CD14-positive monocyte (primary cell): Measurements from ENCODE around the gene SPRR4. TPM values are rescaled to one million over a fixed set of nuclear protein-coding genes. Genes with fewer than 3 reads are reported as not detected.

Source experiments
- DNase-seq, 3 donors: peaks; one replicate each; pipeline ENCODE4 v3.0.0-alpha.2; 2011 to 2022
- H2AFZ ChIP-seq: 2 replicates; pipeline ENCODE4 v1.6.0; 2012; ENCODE audit warnings: mild to moderate bottlenecking, low read depth, low read length, inconsistent platforms; ENCODE audit not compliant: insufficient read depth, poor library complexity, severe bottlenecking
- H3K27ac ChIP-seq, 2 donors: 1 replicate in 1 of 2; 2 replicates in 1 of 2; pipeline ENCODE4 v1.5.1; 2012 to 2013; ENCODE audit warnings: low read length in 2 of 2, control low read depth in 1 of 2, inconsistent platforms in 1 of 2, low read depth in 1 of 2, mild to moderate bottlenecking in 1 of 2
- H3K27me3 ChIP-seq, 2 donors: one replicate each; pipeline versions ENCODE4 v1.6.0 to v1.6.1; 2011 to 2013; ENCODE audit warnings: low read length in 2 of 2; ENCODE audit not compliant: control insufficient read depth in 2 of 2, insufficient read depth in 2 of 2
- H3K36me3 ChIP-seq, 2 donors: replicated peaks in 1 of 2; 1 replicate in 1 of 2; 2 replicates in 1 of 2; pipeline versions ENCODE4 v1.5.1 to v1.6.1; 2012 to 2013; ENCODE audit warnings: low read length in 2 of 2, control low read depth in 1 of 2, inconsistent platforms in 1 of 2, mild to moderate bottlenecking in 1 of 2; ENCODE audit not compliant: insufficient read depth in 2 of 2, control insufficient read depth in 1 of 2
- H3K4me1 ChIP-seq, 2 donors: 1 replicate in 1 of 2; 2 replicates in 1 of 2; pipeline versions ENCODE4 v1.5.1 to v1.6.1; 2012 to 2013; ENCODE audit warnings: low read length in 2 of 2, control low read depth in 1 of 2, inconsistent platforms in 1 of 2, mild to moderate bottlenecking in 1 of 2, moderate library complexity in 1 of 2; ENCODE audit not compliant: insufficient read depth in 2 of 2, control insufficient read depth in 1 of 2
- H3K4me2 ChIP-seq: replicated peaks from 2 replicates; pipeline ENCODE3; 2012; ENCODE audit warnings: low read length, moderate library complexity, mild to moderate bottlenecking; ENCODE audit not compliant: poor library complexity, severe bottlenecking; ENCODE audit errors: extremely low read depth
- H3K4me3 ChIP-seq, 3 experiments: fragments of 200-600 bp in 1 of 3; sonication (generic) in 1 of 3; replicated peaks in 1 of 3; 1 replicate in 2 of 3; 2 replicates in 1 of 3; pipeline ENCODE4 v1.5.1; 2011 to 2013; ENCODE audit warnings: low read length in 3 of 3, mild to moderate bottlenecking in 3 of 3, control low read depth in 2 of 3, low read depth in 2 of 3, inconsistent platforms in 1 of 3, moderate library complexity in 1 of 3
- H3K79me2 ChIP-seq: 2 replicates; pipeline ENCODE4 v1.6.0; 2012; ENCODE audit warnings: mild to moderate bottlenecking, control low read depth, inconsistent platforms, low read length, moderate library complexity; ENCODE audit not compliant: insufficient read depth
- H3K9ac ChIP-seq: 2 replicates; pipeline ENCODE4 v1.6.0; 2017; ENCODE audit warnings: low read length, mild to moderate bottlenecking; ENCODE audit not compliant: insufficient read depth, poor library complexity, severe bottlenecking
- H3K9me3 ChIP-seq, 2 donors: replicated peaks in 1 of 2; 1 replicate in 1 of 2; 2 replicates in 1 of 2; pipeline versions ENCODE4 v1.5.1 to v1.6.1; 2012 to 2013; ENCODE audit warnings: low read length in 2 of 2, control low read depth in 1 of 2; ENCODE audit not compliant: control insufficient read depth in 1 of 2, insufficient read depth in 1 of 2
- H4K20me1 ChIP-seq: 2 replicates; pipeline ENCODE4 v1.6.0; 2012; ENCODE audit warnings: mild to moderate bottlenecking, low read length, control low read depth, moderate library complexity; ENCODE audit not compliant: insufficient read depth
- H3K27ac Mint-ChIP-seq, 7 donors: one replicate each; pipeline ENCODE4 v1.8.0; 2020; ENCODE audit warnings: mild to moderate bottlenecking in 7 of 7, mixed read lengths in 7 of 7, moderate library complexity in 6 of 7, inconsistent platforms in 2 of 7
- H3K27me3 Mint-ChIP-seq, 3 donors: one replicate each; pipeline ENCODE4 v1.8.0; 2021 to 2022; ENCODE audit warnings: low read depth in 3 of 3, mild to moderate bottlenecking in 3 of 3, mixed read lengths in 3 of 3, moderate library complexity in 3 of 3, inconsistent platforms in 1 of 3
- H3K36me3 Mint-ChIP-seq, 2 donors: one replicate each; pipeline ENCODE4 v1.8.0; 2020; ENCODE audit warnings: mixed read lengths in 2 of 2, inconsistent platforms in 1 of 2, mild to moderate bottlenecking in 1 of 2
- H3K4me1 Mint-ChIP-seq: one replicate; pipeline ENCODE4 v1.8.0; 2020; ENCODE audit warnings: mild to moderate bottlenecking, mixed read lengths
- H3K4me3 Mint-ChIP-seq, 2 donors: one replicate each; pipeline ENCODE4 v1.8.0; 2020; ENCODE audit warnings: mild to moderate bottlenecking in 2 of 2, mixed read lengths in 2 of 2, moderate library complexity in 1 of 2
- H3K9me3 Mint-ChIP-seq, 7 donors: one replicate each; pipeline ENCODE4 v1.8.0; 2020 to 2022; ENCODE audit warnings: mixed read lengths in 7 of 7, mild to moderate bottlenecking in 6 of 7, moderate library complexity in 6 of 7, inconsistent platforms in 2 of 7
- CTCF ChIP-seq: fragments of 200-600 bp; IDR thresholded peaks from one replicate; pipeline ENCODE4 v1.8.0; 2022; ENCODE audit warnings: antibody characterized with exemption, mild to moderate bottlenecking
- WGBS: methylation state at CpG from one replicate; pipeline ENCODE4 v1.1.5; 2013; ENCODE audit warnings: missing lambda C conversion rate; ENCODE audit not compliant: insufficient coverage; 5-methylcytosine and 5-hydroxymethylcytosine counted together
- intact Hi-C, 2 donors: fragments of 100-400 bp; cut with micrococcal nuclease; formaldehyde crosslinking; loops; one replicate each; pipeline versions ENCODE4 v1.15.0 to v1.15.1; 2023
- polyA plus RNA-seq, 3 donors: library from polyadenylated mRNA; depleted of rRNA in 1 of 3; unstranded in 2 of 3; stranded (reverse) in 1 of 3; fragments of 300-500 nt in 2 of 3; fragments of >200 nt in 1 of 3; fragmentation: Illumina TruSeq in 2 of 3; gene quantifications; 1 replicate in 2 of 3; 2 replicates in 1 of 3; pipeline ENCODE4 v1.2.3, GENCODE V29; 2012 to 2021

SPRR4 gene
- polyA plus RNA-seq, 3 donors: not detected

- Mint-ChIP-seq H3K27ac (no peak overlapping the region), H3K27me3 (peaks cover 3 to 8% (median 3%) of the 10 kb centered on the region in 3 donors), H3K36me3 (no peaks in the 10 kb centered on the region), H3K9me3 (peaks cover 0 to 3% (median 1%) of the 10 kb centered on the region in 7 donors), H3K4me1 (no peaks in the 10 kb centered on the region), H3K4me3 (no peak overlapping the region)
- no peak overlapping the region for H3K27ac ChIP-seq
- no CpG with 5 or more reads among the region's 1 CpG for WGBS
- no peaks in the 10 kb centered on the region for H4K20me1 ChIP-seq
- H3K4me1 ChIP-seq: no peaks in the 10 kb centered on the region
- H3K27me3 ChIP-seq: no peaks in the 10 kb centered on the region
- no peak for DNase-seq
- no peak overlapping the region for H3K4me2 ChIP-seq
- H3K9me3 ChIP-seq: no peaks in the 10 kb centered on the region
- H3K36me3 ChIP-seq: no peaks in the 10 kb centered on the region
- H3K4me3 ChIP-seq: no peak overlapping the region
- H3K79me2 ChIP-seq: no peaks in the 10 kb centered on the region
- TF ChIP-seq CTCF: no peak
- intact Hi-C loops: no loop called here
- H2AFZ ChIP-seq: no peak overlapping the region
- no peak overlapping the region for H3K9ac ChIP-seq
Measured at GRCh38 chr1:152940614-152941013, 29.8 kb upstream of the SPRR4 start.

- WGBS: 84% methylated on average over 7 of the region's 8 CpGs
- H3K4me2 ChIP-seq: no peak overlapping the region
Measured at GRCh38 chr1:152941037-152941711, 29.3 kb upstream of the SPRR4 start.

More at GRCh38 chr1:152941037-152941711, 29.3 kb upstream of the SPRR4 start:
- Mint-ChIP-seq H3K27ac (no peak overlapping the region), H3K4me3 (no peak overlapping the region), H3K36me3 (no peaks in the 10 kb centered on the region), H3K4me1 (no peaks in the 10 kb centered on the region), H3K27me3 (peaks cover 2 to 8% (median 3%) of the 10 kb centered on the region in 3 donors), H3K9me3 (peaks cover 0 to 3% (median 1%) of the 10 kb centered on the region in 7 donors)
- H3K4me1 ChIP-seq: no peaks in the 10 kb centered on the region
- H3K9me3 ChIP-seq: no peaks in the 10 kb centered on the region
- no peaks in the 10 kb centered on the region for H3K36me3 ChIP-seq
- H3K27ac ChIP-seq: no peak overlapping the region
- intact Hi-C loops: no loop called here
- no peaks in the 10 kb centered on the region for H3K27me3 ChIP-seq
- TF ChIP-seq CTCF: no peak
- H3K9ac ChIP-seq: no peak overlapping the region
- H2AFZ ChIP-seq: no peak overlapping the region
- H3K4me3 ChIP-seq: no peak overlapping the region
- no peaks in the 10 kb centered on the region for H4K20me1 ChIP-seq
- H3K79me2 ChIP-seq: no peaks in the 10 kb centered on the region
- no peak for DNase-seq
